Measurements from ENCODE around the gene SLC9A9. TPM values are rescaled to one million over a fixed set of nuclear protein-coding genes. Genes with fewer than 3 reads are reported as not detected.

The SLC9A9 gene
- 1 to 10 TPM; 1.7 to 8.2 (median 3.6) TPM for total RNA-seq

DNA sequence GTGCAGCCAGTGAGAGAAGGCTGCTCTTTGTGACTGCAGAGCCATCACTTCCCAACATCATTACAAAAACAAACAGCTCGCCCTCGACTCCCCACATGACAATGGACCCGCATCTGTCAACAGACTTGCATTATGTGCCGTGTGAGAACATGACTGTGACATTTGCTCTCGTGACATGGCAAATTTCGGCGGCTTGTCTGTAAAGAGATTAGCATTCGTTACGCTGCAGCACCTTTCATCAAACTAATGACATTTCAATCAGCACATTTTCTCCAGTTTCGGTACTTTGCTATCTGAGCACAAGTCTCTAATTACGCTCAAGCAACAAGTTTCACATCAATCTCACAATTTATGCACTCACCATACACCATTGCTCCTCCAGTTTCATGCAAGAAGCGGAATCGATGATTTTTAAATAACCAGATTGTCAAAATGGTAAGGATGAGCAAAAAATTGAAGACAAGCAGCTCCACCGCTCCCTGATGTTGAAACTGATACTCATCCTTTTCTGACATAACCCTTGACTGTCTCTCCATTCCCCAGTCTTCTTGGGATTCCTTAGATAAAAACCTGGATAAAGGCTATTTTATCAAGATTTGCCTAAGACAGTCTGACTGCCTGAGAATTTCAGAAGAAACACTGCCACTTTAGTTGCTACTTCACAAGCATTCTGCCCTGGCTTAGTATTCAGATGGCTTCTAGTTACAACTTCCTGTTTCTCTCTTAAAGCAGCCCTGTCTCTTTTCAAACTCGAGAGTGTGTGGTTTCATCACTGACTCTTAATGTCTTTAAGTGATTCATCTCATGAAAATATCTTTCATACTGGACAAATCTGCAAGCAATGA lies at the start of gene SLC9A9:
Gene SLC9A9, minus strand, starts transcription at position 682 of the 845 bp plus-strand sequence. Its CDS starts 146 bp downstream, at position 536.
- ATAC-seq (peak; percentile 89 to 90), DNase-seq (peak; percentile 29 to 30)
- in situ Hi-C loops (cut with MboI; ENCODE audit: low sequenced_read_pairs in 4 of 4) (no loop called here), intact Hi-C loops (cut with DNase I; ENCODE audit: low total_unique reads) (loop anchor here (2.0 kb wide), 1 partner anchor 123 kb away; the partner anchor contains the start of gene DIPK2A)
- H3K27me3 ChIP-seq: no peaks in the 10 kb centered on the region
- TF ChIP-seq, protein P1, sequence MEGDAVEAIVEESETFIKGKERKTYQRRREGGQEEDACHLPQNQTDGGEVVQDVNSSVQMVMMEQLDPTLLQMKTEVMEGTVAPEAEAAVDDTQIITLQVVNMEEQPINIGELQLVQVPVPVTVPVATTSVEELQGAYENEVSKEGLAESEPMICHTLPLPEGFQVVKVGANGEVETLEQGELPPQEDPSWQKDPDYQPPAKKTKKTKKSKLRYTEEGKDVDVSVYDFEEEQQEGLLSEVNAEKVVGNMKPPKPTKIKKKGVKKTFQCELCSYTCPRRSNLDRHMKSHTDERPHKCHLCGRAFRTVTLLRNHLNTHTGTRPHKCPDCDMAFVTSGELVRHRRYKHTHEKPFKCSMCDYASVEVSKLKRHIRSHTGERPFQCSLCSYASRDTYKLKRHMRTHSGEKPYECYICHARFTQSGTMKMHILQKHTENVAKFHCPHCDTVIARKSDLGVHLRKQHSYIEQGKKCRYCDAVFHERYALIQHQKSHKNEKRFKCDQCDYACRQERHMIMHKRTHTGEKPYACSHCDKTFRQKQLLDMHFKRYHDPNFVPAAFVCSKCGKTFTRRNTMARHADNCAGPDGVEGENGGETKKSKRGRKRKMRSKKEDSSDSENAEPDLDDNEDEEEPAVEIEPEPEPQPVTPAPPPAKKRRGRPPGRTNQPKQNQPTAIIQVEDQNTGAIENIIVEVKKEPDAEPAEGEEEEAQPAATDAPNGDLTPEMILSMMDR (IDR thresholded peaks at IDR 0.05 in 4 of 5, conservative IDR thresholded peaks at IDR 0.05 in 1 of 5): no peak
- no peak for TF ChIP-seq POLR2A (IDR thresholded peaks at IDR 0.05)
- H3K4me3 ChIP-seq: peak within 1 kb of the TSS; percentile 63 to 71 (median 66)
- no peaks in the 10 kb centered on the region for H3K36me3 ChIP-seq
- H3K9me3 ChIP-seq: no peaks in the 10 kb centered on the region
- peak within 1 kb of the TSS; percentile 3 to 68 (median 62) for H3K27ac ChIP-seq
- peaks cover 20 to 34% of the 10 kb centered on the region in 2 donors for H3K4me1 ChIP-seq

DNA sequence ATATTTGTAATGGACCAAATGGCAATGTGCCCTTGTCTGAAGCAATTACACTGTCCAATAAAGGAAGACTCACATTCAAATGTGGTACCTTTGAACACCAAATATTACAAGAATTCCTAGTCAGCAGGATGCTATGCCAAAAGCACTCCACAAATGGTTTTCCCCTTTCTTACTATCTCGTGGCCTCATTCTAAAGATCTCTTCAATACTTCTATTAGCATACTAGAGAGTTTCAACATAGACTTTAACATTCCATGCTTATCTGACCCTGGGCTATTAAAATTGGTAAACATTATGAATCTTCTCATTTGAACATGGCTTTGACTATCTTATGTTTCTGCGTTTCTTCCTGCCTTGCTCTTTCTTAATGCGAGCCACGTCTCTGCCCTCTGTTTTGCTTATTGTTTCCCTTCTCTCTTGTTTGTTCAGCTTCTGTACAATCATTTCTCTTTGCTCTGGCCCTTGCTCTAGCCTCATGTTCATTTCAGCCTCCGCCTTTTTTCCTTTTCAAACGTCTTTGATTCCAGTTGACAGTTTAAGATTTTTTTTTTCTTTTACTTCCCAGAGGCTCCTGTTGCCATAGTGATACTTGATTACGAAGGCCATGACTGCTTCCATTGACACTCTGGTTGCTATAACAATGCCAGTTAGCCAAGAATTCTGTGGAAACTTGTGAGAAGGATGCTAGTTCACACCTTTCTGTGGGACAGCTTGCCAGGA lies 49.5 kb upstream of the SLC9A9 start:
- Histone ChIP-seq H3K36me3 (no peaks in the 10 kb centered on the region), H3K4me3 (no peak overlapping the region), H3K4me1 (no peaks in the 10 kb centered on the region), H3K9me3 (no peaks in the 10 kb centered on the region), H3K27ac (no peak overlapping the region), H3K27me3 (no peaks in the 10 kb centered on the region)
- in situ Hi-C loops (cut with MboI; ENCODE audit: low sequenced_read_pairs in 4 of 4): loop anchor here in 1 of 4 donors (25.0 kb wide), 1 partner anchor 110 kb away; no protein-coding TSS in a partner anchor
- TF ChIP-seq, protein P1 (IDR thresholded peaks at IDR 0.05 in 4 of 5, conservative IDR thresholded peaks at IDR 0.05 in 1 of 5): no peak
- no peak for TF ChIP-seq POLR2A (IDR thresholded peaks at IDR 0.05)
- DNase-seq: no peak
- ATAC-seq: no peak
- intact Hi-C loops (cut with DNase I; ENCODE audit: low total_unique reads): no loop called here

DNA sequence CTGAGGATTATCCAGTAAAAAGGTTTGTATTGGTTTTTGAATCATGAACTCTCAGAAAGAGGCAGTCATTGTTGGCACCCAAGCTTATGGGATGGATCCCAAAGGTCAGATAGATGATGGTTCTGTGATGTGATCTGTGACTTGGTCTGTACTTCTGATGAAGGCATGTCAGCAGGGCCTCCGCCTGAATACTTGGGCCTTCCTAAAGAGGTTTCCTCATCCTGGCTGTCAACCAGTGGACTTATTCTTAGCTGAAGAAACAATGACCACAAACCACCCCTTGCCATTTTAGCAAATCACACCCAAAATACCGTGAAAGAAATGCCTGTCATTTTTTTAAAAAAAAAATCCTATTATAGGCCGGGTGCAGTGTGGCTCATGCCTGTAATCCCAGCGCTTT lies 48.2 kb upstream of the SLC9A9 start:
- DNase-seq (no peak), ATAC-seq (no peak)
- intact Hi-C loops (cut with DNase I; ENCODE audit: low total_unique reads): no loop called here
- no peak overlapping the region for H3K27ac ChIP-seq
- H3K36me3 ChIP-seq: no peaks in the 10 kb centered on the region
- H3K4me3 ChIP-seq: no peak overlapping the region
- no peaks in the 10 kb centered on the region for H3K27me3 ChIP-seq
- no peaks in the 10 kb centered on the region for H3K9me3 ChIP-seq
- in situ Hi-C loops (cut with MboI; ENCODE audit: low sequenced_read_pairs in 4 of 4): loop anchor here in 1 of 4 donors (25.0 kb wide), 1 partner anchor 109 kb away; no protein-coding TSS in a partner anchor
- H3K4me1 ChIP-seq: no peaks in the 10 kb centered on the region
- TF ChIP-seq, protein P1 (IDR thresholded peaks at IDR 0.05 in 4 of 5, conservative IDR thresholded peaks at IDR 0.05 in 1 of 5): no peak
- no peak for TF ChIP-seq POLR2A (IDR thresholded peaks at IDR 0.05)

DNA sequence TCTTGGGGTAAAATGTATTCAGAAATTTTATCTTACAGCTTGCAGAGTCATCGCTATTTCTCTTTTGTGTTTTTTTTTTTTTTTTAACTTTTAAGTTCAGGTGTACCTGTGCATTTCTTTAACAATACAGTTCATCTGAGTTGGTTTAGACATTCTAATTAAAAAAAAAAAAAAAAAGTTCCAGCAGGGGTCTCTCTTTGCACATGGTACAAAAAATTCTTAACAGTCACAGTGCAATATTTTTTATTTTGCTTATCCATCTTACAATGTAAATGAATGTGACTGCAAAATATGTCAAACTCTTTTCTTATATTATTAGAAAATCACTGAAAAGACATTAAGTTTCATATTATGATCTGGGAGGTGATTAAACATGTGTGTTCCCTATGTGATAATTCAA lies 47.5 kb upstream of the SLC9A9 start:
- intact Hi-C loops (cut with DNase I; ENCODE audit: low total_unique reads): no loop called here
- DNase-seq (no peak), ATAC-seq (no peak)
- no peak for TF ChIP-seq POLR2A (IDR thresholded peaks at IDR 0.05)
- TF ChIP-seq, protein P1 (IDR thresholded peaks at IDR 0.05 in 4 of 5, conservative IDR thresholded peaks at IDR 0.05 in 1 of 5): peak in 1 of 5 experiments; percentile 12
- no peaks in the 10 kb centered on the region for H3K9me3 ChIP-seq
- no peaks in the 10 kb centered on the region for H3K27me3 ChIP-seq
- H3K4me1 ChIP-seq: no peaks in the 10 kb centered on the region
- H3K36me3 ChIP-seq: no peaks in the 10 kb centered on the region
- no peak overlapping the region for H3K4me3 ChIP-seq
- in situ Hi-C loops (cut with MboI; ENCODE audit: low sequenced_read_pairs in 4 of 4): loop anchor here in 1 of 4 donors (25.0 kb wide), 1 partner anchor 109 kb away; no protein-coding TSS in a partner anchor
- no peak overlapping the region for H3K27ac ChIP-seq
